HFFc6 (cell line): ENCODE results near the gene EIF5AL1. TPM values are rescaled to one million over a fixed set of nuclear protein-coding genes. Genes with fewer than 3 reads are reported as not detected.

Source experiments
- DNase-seq: peaks from one replicate; pipeline ENCODE4 v3.0.0-alpha.2; 2018
- H3K27ac Mint-ChIP-seq: 2 replicates; pipeline ENCODE4 v1.8.0; 2020; ENCODE audit warnings: mild to moderate bottlenecking, mixed read lengths
- H3K27me3 Mint-ChIP-seq: 2 replicates; pipeline ENCODE4 v1.8.0; 2021; ENCODE audit warnings: mild to moderate bottlenecking, moderate library complexity, mixed read lengths; ENCODE audit not compliant: insufficient read depth
- H3K36me3 Mint-ChIP-seq: 2 replicates; pipeline ENCODE4 v1.8.0; 2021; ENCODE audit warnings: low read depth, mixed read lengths
- H3K4me1 Mint-ChIP-seq: 2 replicates; pipeline ENCODE4 v1.8.0; 2020; ENCODE audit warnings: low read depth, mixed read lengths
- H3K4me3 Mint-ChIP-seq: 2 replicates; pipeline ENCODE4 v1.8.0; 2020; ENCODE audit warnings: mild to moderate bottlenecking, moderate library complexity, mixed read lengths
- H3K9me3 Mint-ChIP-seq: 2 replicates; pipeline ENCODE4 v1.8.0; 2020; ENCODE audit warnings: mild to moderate bottlenecking, mixed read lengths
- total RNA-seq, 6 experiments: library from RNA; stranded (reverse); fragmentation: NEBNext Ultra II Directional; extraction: Animal tissue kit (Norgen Biotek cat#: 25700); gene quantifications; 2 replicates in 1 of 6; 3 replicates in 5 of 6; pipeline ENCODE4 v1.2.3, GENCODE V29; 2021
- TF ChIP-seq, protein P1 (sequence below): fragments of 200-600 bp; sonication (generic); IDR thresholded peaks from 2 replicates; pipeline ENCODE4 v1.5.0; 2021; ENCODE audit warnings: antibody characterized with exemption, mild to moderate bottlenecking

EIF5AL1 gene
- total RNA-seq, 6 experiments from 2014 or later = 0.41 to 0.61 (median 0.48) TPM

DNA sequence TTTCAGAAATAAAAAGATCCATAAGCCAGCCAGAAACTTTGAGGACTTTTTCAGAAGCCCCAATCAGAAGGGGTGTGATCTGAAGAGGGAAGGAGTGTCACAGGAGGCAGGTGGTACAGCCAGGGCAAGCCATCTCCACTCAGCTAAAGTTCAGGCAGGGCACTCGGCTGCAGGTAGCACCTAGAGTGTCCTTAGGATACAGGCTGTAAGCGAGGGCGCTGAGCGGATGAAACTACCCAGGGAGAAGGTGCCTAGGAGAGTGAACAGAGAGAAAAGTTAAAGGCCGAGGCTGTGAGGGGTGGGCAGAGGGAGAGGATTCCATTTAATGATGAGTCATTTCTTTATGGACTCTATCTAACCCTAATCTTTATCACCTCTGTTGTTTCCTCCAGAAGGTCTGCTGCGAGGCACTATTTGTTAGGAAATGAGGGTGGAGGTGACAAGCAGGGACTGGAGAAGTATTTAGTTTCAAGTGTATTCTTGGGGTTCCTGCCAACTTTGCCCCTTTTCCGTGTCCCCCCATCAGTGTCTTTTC lies 37.1 kb upstream of the EIF5AL1 start:
- no peaks in the 10 kb centered on the region for H3K36me3 Mint-ChIP-seq

DNA sequence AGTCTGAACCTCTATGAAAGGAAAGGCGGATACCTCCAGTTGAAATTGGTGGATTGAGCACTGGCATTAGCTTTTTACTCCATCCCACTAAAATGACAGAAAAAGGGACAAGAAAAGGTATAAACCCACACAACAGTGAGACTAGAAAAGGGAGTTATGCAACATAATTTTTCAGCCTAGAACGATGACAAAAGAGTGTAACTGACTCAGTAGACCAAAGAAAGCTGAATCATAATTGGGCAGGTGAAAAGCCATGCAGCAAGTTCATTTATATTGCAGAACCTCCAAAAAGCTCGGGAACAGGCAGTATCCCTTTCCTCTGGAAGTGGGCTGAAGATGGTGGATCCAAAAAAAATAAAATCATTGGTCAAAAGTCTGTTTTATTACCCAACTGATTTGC lies 36.5 kb upstream of the EIF5AL1 start:
- Mint-ChIP-seq H3K27ac (no peak overlapping the region), H3K27me3 (no peaks in the 10 kb centered on the region), H3K4me1 (peaks cover 11% of the 10 kb centered on the region), H3K4me3 (no peak overlapping the region), H3K36me3 (no peaks in the 10 kb centered on the region), H3K9me3 (no peaks in the 10 kb centered on the region)
- DNase-seq = no peak
- TF ChIP-seq, protein P1, sequence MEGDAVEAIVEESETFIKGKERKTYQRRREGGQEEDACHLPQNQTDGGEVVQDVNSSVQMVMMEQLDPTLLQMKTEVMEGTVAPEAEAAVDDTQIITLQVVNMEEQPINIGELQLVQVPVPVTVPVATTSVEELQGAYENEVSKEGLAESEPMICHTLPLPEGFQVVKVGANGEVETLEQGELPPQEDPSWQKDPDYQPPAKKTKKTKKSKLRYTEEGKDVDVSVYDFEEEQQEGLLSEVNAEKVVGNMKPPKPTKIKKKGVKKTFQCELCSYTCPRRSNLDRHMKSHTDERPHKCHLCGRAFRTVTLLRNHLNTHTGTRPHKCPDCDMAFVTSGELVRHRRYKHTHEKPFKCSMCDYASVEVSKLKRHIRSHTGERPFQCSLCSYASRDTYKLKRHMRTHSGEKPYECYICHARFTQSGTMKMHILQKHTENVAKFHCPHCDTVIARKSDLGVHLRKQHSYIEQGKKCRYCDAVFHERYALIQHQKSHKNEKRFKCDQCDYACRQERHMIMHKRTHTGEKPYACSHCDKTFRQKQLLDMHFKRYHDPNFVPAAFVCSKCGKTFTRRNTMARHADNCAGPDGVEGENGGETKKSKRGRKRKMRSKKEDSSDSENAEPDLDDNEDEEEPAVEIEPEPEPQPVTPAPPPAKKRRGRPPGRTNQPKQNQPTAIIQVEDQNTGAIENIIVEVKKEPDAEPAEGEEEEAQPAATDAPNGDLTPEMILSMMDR = no peak

More for the DNA sequence above, 37.1 kb upstream of the EIF5AL1 start:
- H3K4me3 Mint-ChIP-seq = no peak overlapping the region
- H3K4me1 Mint-ChIP-seq = peaks cover 11% of the 10 kb centered on the region
- no peak for DNase-seq
- TF ChIP-seq, protein P1 = no peak
- H3K27me3 Mint-ChIP-seq = no peaks in the 10 kb centered on the region
- H3K9me3 Mint-ChIP-seq = no peaks in the 10 kb centered on the region
- no peak overlapping the region for H3K27ac Mint-ChIP-seq

DNA sequence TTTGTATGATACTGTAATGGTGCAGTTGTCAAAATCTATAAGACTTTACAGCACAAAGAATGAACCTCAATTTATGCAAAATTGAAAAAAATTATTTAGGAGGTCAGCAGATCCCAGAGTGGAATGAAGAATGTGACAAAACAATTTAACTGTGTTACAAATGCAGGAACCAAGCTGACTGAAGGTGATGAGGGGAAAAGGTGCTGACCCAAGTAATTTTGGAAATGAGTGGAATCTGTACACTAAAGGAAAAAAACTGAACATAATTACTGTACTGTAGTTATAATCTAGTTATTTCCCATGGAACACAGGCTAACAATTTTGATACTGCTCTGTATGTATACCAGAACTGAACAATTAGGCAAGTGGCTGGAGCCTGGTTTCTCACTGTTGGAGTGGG lies 35.7 kb upstream of the EIF5AL1 start:
- DNase-seq = no peak
- Mint-ChIP-seq H3K4me3 (no peak overlapping the region), H3K4me1 (peaks cover 16% of the 10 kb centered on the region), H3K36me3 (no peaks in the 10 kb centered on the region; the same call in 1 of the 2 replicates), H3K9me3 (no peaks in the 10 kb centered on the region), H3K27me3 (no peaks in the 10 kb centered on the region), H3K27ac (no peak overlapping the region)
- TF ChIP-seq, protein P1 = no peak

DNA sequence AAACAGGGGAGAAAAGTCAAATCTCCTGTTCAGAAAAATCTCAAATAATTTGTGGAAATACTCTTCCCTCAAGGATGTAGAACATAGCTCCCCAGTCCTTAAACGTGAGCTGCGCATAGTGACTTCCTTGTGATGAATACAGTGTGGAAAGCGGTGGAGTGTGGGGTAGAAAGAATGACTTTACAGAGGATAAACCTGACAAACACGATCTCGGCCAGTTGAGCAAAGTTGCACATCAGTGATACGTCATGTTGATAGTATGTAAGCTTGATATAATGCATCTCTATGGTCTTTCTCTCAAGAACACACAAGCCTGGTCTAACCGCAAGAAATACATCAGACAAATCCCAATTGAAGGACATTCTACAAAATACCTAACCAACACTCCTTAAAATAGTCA lies 34.9 kb upstream of the EIF5AL1 start:
- DNase-seq = no peak
- TF ChIP-seq, protein P1 = no peak
- no peak overlapping the region for H3K4me3 Mint-ChIP-seq
- H3K27ac Mint-ChIP-seq = no peak overlapping the region
- H3K4me1 Mint-ChIP-seq = peaks cover 16% of the 10 kb centered on the region
- H3K27me3 Mint-ChIP-seq = no peaks in the 10 kb centered on the region
- no peaks in the 10 kb centered on the region for H3K9me3 Mint-ChIP-seq
- no peaks in the 10 kb centered on the region; the same call in 1 of the 2 replicates for H3K36me3 Mint-ChIP-seq

- H3K4me3 Mint-ChIP-seq = no peak overlapping the region
- TF ChIP-seq, protein P1 = no peak
- no peaks in the 10 kb centered on the region for H3K27me3 Mint-ChIP-seq
- H3K9me3 Mint-ChIP-seq = no peaks in the 10 kb centered on the region
- no peak for DNase-seq
- no peak overlapping the region for H3K27ac Mint-ChIP-seq
- peaks cover 12% of the 10 kb centered on the region for H3K4me1 Mint-ChIP-seq
- no peaks in the 10 kb centered on the region; the same call in 1 of the 2 replicates for H3K36me3 Mint-ChIP-seq
These were observed 32.9 kb upstream of the EIF5AL1 start for GRCh38 chr10:79479283-79479909.
